Measurements from ENCODE around the gene SHC4.

The SHC4 gene

GRCh38 chr15:48966595-48967301 lies 3.0 kb upstream of the SHC4 start:
- no peak for DNase-seq

DNA sequence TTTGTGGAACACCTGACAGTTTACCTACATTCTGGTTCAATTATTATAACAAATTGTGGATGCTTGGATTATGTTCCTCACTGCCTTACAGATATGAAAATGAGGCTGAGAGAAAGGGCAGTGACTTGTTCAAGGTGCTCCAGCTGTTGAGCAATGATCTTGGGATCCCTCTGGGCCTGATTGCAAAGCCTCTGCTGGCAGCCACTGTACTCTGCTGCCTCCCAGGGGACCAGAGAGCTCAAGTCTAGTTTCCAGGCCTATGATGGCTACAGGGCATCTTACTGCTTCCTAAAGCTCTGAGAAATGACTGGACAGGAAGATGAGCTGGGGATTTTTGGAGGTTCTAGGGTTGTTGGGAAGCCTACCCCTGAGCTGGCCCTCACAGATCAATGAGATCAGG lies 2.3 kb upstream of the SHC4 start:
- no peak for DNase-seq

GRCh38 chr15:48964898-48965297 lies 1.2 kb upstream of the SHC4 start:
- no peak for DNase-seq

GRCh38 chr15:48962662-48963523 lies 826 bp downstream of the SHC4 start:
- DNase-seq = no peak

- DNase-seq = no peak
These were observed 7.8 kb downstream of the SHC4 start for GRCh38 chr15:48955967-48956366.

DNA sequence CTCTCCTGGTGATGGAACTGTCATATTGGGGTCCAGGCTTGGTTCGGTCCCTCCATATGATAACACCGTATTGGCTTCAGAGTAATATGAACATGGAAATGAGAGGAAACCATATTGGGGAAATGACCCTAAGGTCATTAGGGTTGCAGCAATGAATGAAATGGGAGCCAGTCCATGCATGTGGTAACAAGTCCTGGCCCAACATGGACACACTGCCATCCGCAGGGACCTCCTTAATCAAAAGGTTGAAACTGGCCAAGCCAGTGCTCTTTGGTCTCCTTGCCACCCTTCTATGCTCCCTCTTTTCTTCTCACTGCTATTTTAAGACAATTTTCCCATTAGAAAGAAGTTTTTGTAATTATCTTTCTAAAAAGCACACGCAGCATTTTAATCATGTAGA lies 8.3 kb downstream of the SHC4 start:
- no peak for DNase-seq

GRCh38 chr15:48954538-48954937 lies 9.2 kb downstream of the SHC4 start:
- DNase-seq = no peak

- DNase-seq = no peak
These were observed 16.9 kb downstream of the SHC4 start for GRCh38 chr15:48946840-48947187.

- no peak for DNase-seq
These were observed 17.5 kb downstream of the SHC4 start for GRCh38 chr15:48946074-48946839.

- no peak for DNase-seq
These were observed 18.3 kb downstream of the SHC4 start for GRCh38 chr15:48945386-48945785.

GRCh38 chr15:48941904-48942303 lies 21.8 kb downstream of the SHC4 start:
- DNase-seq = no peak

DNA sequence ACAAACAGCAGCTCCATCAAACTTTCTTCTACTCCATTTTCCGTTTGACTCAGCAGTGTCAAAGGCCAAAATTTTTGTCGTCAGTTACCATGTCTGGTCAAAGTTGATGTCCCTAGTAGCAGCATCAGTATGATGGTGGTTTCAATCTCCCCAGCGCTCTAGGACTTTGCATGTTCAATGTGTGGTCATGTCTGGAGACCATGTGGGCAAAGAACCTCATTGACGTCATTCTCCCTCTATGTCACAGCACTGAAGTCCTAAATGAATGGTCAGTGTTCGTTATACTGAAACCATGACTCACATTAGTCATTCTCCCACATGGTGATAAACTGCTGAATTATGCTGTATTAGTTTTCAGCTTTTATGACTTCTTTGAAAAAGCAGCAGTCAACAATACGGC lies 23.2 kb downstream of the SHC4 start:
- DNase-seq = no peak

DNA sequence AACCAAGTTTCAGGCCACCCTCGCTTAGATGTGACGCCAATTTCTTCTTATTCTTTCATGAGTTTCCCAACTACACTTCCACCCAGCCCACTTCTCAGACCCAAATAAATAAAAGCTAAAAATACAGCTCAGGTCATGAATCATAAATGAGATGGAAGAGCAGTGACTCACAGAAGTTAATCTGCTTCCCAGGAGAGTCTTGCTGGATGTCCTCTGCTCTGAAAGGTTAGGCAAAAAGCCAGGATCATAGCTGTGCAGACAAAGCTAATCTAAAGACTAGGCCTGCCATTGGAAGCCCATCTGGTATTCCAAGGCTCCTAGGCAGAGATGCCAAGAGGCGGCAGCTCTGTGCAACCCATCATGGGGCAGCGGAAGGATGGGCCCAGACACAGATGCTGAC lies 24.1 kb downstream of the SHC4 start:
- no peak for DNase-seq

GRCh38 chr15:48937886-48938285 lies 25.8 kb downstream of the SHC4 start:
- DNase-seq = no peak

- no peak for DNase-seq
These were observed 27.1 kb downstream of the SHC4 start for GRCh38 chr15:48936666-48937065.

DNA sequence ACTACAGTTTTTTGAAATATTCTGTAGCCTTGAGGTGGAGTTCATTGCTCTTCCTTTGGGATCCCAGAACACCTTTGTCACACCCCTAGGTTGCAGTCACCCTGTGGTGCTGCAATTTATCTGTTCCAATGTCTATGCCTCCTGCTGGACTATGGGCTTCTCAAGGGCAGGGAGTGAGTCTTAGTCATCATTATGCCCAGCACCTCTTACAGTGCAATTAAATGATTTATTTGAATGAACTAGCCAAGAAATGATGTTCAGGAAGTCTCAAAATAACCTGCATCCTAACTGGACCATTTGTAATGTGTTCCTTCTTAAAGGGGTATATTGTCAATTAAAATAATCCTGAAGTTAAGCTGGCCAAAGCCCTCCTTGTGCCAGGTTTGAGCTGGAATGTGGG lies 28.5 kb downstream of the SHC4 start:
- no peak for DNase-seq

- DNase-seq = no peak
These were observed 33.0 kb downstream of the SHC4 start for GRCh38 chr15:48930735-48931134.

GRCh38 chr15:48929661-48930060 lies 34.1 kb downstream of the SHC4 start:
- no peak for DNase-seq

GRCh38 chr15:48928877-48929538 lies 34.7 kb downstream of the SHC4 start:
- DNase-seq = no peak

- DNase-seq = no peak
These were observed 38.0 kb downstream of the SHC4 start for GRCh38 chr15:48925714-48926223.

GRCh38 chr15:48924528-48925393 lies 39.0 kb downstream of the SHC4 start:
- no peak for DNase-seq

GRCh38 chr15:48922046-48922445 lies 41.7 kb downstream of the SHC4 start:
- DNase-seq = no peak
